HG03442 (cell line): ENCODE data around the gene LGALS9C.
"Not testable (repeated sequence)": the region's sequence is repeated elsewhere in the genome, so short reads cannot be mapped to it uniquely, and the experiment has no call there.

Experiments
- ATAC-seq: cut with Tn5 transposase; IDR thresholded peaks from one replicate; pipeline ENCODE4 v1.9.1; 2021; ENCODE audit warnings: mild to moderate bottlenecking, moderate library complexity; ENCODE audit not compliant: unreplicated experiment

The LGALS9C gene

GRCh38 chr17:18476508-18477308, at the start of gene LGALS9C:
LGALS9C (plus strand) TSS chr17:18476789; CDS start chr17:18476855, 66 bp downstream.
- peak; percentile 68 for ATAC-seq

- not testable (repeated sequence) for ATAC-seq
Observed at GRCh38 chr17:18432206-18432605, 44.4 kb upstream of the LGALS9C start.

GRCh38 chr17:18439465-18439870, 37.1 kb upstream of the LGALS9C start:
- not testable (repeated sequence) for ATAC-seq

- ATAC-seq: not testable (repeated sequence)
Observed at GRCh38 chr17:18442093-18442492, 34.5 kb upstream of the LGALS9C start.

- not testable (repeated sequence) for ATAC-seq
Observed at GRCh38 chr17:18442532-18442931, 34.1 kb upstream of the LGALS9C start.

GRCh38 chr17:18447476-18448205, 28.9 kb upstream of the LGALS9C start:
- ATAC-seq: not testable (repeated sequence)

- not testable (repeated sequence) for ATAC-seq
Observed at GRCh38 chr17:18448311-18448710, 28.3 kb upstream of the LGALS9C start.

GRCh38 chr17:18449833-18450232, 26.8 kb upstream of the LGALS9C start:
- ATAC-seq: not testable (repeated sequence)

- ATAC-seq: not testable (repeated sequence)
Observed at GRCh38 chr17:18450998-18451397, 25.6 kb upstream of the LGALS9C start.

- not testable (repeated sequence) for ATAC-seq
Observed at GRCh38 chr17:18451969-18452368, 24.6 kb upstream of the LGALS9C start.

- ATAC-seq: not testable (repeated sequence)
Observed at GRCh38 chr17:18459035-18459434, 17.6 kb upstream of the LGALS9C start.

GRCh38 chr17:18463831-18464502, 12.6 kb upstream of the LGALS9C start:
- ATAC-seq: not testable (repeated sequence)

GRCh38 chr17:18466250-18466983, 10.2 kb upstream of the LGALS9C start:
- ATAC-seq: not testable (repeated sequence)

- ATAC-seq: not testable (repeated sequence)
Observed at GRCh38 chr17:18467001-18467400, 9.6 kb upstream of the LGALS9C start.

GRCh38 chr17:18468472-18469171, 8.0 kb upstream of the LGALS9C start:
- not testable (repeated sequence) for ATAC-seq

- not testable (repeated sequence) for ATAC-seq
Observed at GRCh38 chr17:18469837-18470236, 6.8 kb upstream of the LGALS9C start.

- ATAC-seq: not testable (repeated sequence)
Observed at GRCh38 chr17:18470345-18470930, 6.2 kb upstream of the LGALS9C start.

- not testable (repeated sequence) for ATAC-seq
Observed at GRCh38 chr17:18473967-18474366, 2.6 kb upstream of the LGALS9C start.

- ATAC-seq: peak; percentile 37
Observed at GRCh38 chr17:18474754-18475153, 1.8 kb upstream of the LGALS9C start.
